ENCODE data around the gene HINT3. TPM values are rescaled to one million over a fixed set of nuclear protein-coding genes. Genes with fewer than 3 reads are reported as not detected.

Gene HINT3
- total and polyA plus RNA-seq, 2 of the 13 experiments (the other 11 are each of a cell fraction or from before 2014, with no cell fraction given) = 3.1 to 22.8 TPM

DNA sequence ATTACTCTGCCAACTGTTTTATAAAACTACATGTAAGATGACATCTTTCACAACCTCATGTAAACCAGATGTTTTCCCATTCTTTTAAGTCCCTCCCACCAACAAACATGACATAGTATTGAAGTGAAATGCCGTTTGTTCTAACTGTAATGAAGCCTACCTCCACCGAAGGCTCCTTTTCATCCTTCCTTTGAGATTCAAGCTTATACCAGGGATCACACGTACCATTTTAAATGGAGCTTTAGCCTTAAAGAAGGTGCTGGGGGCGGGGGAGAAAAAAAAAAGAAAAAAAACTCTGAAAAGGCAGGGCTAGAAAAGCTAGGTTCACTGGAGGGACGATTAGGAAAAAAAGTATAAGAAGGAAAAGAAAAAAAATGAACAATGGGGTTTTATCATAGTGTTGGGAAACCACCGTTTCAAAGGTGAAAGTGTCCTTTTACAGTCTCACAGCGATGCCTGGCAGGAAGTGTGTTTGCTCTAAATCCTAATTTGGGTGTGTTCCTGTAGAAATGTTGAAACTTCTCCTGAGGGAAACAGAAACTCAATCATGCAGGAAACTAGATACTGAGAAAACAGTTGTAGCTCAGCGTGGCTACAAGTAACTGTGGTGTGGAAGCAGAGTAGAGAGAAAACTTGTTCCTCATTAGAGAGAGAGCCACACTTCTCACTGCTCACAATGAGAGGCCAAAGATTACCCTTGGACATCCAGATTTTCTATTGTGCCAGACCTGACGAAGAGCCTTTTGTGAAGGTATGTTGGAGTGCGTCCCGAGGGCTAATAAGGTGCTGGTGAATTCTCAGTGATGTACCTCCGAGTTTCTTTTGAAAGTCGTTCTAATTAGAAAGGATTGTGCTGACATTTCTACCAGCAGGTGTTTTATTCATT lies 37.6 kb upstream of the HINT3 start (continued):
- TF ChIP-seq, protein P1, sequence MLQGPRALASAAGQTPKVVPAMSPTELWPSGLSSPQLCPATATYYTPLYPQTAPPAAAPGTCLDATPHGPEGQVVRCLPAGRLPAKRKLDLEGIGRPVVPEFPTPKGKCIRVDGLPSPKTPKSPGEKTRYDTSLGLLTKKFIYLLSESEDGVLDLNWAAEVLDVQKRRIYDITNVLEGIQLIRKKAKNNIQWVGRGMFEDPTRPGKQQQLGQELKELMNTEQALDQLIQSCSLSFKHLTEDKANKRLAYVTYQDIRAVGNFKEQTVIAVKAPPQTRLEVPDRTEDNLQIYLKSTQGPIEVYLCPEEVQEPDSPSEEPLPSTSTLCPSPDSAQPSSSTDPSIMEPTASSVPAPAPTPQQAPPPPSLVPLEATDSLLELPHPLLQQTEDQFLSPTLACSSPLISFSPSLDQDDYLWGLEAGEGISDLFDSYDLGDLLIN (CRISPR knock-in tag; IDR thresholded peaks at IDR 0.05; ENCODE audit: borderline replicate concordance) = no peak
- no peak for TF ChIP-seq ZNF101 (CRISPR knock-in tag; IDR thresholded peaks at IDR 0.05; ENCODE audit: borderline replicate concordance, low read depth)
- TF ChIP-seq, protein P2, sequence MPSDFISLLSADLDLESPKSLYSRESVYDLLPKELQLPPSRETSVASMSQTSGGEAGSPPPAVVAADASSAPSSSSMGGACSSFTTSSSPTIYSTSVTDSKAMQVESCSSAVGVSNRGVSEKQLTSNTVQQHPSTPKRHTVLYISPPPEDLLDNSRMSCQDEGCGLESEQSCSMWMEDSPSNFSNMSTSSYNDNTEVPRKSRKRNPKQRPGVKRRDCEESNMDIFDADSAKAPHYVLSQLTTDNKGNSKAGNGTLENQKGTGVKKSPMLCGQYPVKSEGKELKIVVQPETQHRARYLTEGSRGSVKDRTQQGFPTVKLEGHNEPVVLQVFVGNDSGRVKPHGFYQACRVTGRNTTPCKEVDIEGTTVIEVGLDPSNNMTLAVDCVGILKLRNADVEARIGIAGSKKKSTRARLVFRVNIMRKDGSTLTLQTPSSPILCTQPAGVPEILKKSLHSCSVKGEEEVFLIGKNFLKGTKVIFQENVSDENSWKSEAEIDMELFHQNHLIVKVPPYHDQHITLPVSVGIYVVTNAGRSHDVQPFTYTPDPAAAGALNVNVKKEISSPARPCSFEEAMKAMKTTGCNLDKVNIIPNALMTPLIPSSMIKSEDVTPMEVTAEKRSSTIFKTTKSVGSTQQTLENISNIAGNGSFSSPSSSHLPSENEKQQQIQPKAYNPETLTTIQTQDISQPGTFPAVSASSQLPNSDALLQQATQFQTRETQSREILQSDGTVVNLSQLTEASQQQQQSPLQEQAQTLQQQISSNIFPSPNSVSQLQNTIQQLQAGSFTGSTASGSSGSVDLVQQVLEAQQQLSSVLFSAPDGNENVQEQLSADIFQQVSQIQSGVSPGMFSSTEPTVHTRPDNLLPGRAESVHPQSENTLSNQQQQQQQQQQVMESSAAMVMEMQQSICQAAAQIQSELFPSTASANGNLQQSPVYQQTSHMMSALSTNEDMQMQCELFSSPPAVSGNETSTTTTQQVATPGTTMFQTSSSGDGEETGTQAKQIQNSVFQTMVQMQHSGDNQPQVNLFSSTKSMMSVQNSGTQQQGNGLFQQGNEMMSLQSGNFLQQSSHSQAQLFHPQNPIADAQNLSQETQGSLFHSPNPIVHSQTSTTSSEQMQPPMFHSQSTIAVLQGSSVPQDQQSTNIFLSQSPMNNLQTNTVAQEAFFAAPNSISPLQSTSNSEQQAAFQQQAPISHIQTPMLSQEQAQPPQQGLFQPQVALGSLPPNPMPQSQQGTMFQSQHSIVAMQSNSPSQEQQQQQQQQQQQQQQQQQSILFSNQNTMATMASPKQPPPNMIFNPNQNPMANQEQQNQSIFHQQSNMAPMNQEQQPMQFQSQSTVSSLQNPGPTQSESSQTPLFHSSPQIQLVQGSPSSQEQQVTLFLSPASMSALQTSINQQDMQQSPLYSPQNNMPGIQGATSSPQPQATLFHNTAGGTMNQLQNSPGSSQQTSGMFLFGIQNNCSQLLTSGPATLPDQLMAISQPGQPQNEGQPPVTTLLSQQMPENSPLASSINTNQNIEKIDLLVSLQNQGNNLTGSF (CRISPR knock-in tag; IDR thresholded peaks at IDR 0.05) = no peak
- peak; percentile 87 for TF ChIP-seq ARID2 (CRISPR knock-in tag; IDR thresholded peaks at IDR 0.05; ENCODE audit: borderline replicate concordance)
- TF ChIP-seq GTF2F1 (IDR thresholded peaks at IDR 0.05; ENCODE audit: low read length) = no peak
- TF ChIP-seq CREB1 (IDR thresholded peaks at IDR 0.05) = no peak
- peak; percentile 20; the same call in 1 of the 2 replicates for TF ChIP-seq CREB1 (CRISPR knock-in tag; IDR thresholded peaks at IDR 0.05)
- TF ChIP-seq, protein P3, sequence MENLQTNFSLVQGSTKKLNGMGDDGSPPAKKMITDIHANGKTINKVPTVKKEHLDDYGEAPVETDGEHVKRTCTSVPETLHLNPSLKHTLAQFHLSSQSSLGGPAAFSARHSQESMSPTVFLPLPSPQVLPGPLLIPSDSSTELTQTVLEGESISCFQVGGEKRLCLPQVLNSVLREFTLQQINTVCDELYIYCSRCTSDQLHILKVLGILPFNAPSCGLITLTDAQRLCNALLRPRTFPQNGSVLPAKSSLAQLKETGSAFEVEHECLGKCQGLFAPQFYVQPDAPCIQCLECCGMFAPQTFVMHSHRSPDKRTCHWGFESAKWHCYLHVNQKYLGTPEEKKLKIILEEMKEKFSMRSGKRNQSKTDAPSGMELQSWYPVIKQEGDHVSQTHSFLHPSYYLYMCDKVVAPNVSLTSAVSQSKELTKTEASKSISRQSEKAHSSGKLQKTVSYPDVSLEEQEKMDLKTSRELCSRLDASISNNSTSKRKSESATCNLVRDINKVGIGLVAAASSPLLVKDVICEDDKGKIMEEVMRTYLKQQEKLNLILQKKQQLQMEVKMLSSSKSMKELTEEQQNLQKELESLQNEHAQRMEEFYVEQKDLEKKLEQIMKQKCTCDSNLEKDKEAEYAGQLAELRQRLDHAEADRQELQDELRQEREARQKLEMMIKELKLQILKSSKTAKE (CRISPR knock-in tag; IDR thresholded peaks at IDR 0.05; ENCODE audit: borderline replicate concordance) = no peak
- TF ChIP-seq, protein P4, sequence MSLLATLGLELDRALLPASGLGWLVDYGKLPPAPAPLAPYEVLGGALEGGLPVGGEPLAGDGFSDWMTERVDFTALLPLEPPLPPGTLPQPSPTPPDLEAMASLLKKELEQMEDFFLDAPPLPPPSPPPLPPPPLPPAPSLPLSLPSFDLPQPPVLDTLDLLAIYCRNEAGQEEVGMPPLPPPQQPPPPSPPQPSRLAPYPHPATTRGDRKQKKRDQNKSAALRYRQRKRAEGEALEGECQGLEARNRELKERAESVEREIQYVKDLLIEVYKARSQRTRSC (CRISPR knock-in tag; IDR thresholded peaks at IDR 0.05; ENCODE audit: low read depth) = no peak
- no peak for TF ChIP-seq ATAD3A (CRISPR knock-in tag; IDR thresholded peaks at IDR 0.05)
- TF ChIP-seq, protein P5, sequence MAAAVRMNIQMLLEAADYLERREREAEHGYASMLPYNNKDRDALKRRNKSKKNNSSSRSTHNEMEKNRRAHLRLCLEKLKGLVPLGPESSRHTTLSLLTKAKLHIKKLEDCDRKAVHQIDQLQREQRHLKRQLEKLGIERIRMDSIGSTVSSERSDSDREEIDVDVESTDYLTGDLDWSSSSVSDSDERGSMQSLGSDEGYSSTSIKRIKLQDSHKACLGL (CRISPR knock-in tag; IDR thresholded peaks at IDR 0.05) = no peak
- TF ChIP-seq FOSL1 (CRISPR knock-in tag; IDR thresholded peaks at IDR 0.05; ENCODE audit: borderline replicate concordance) = no peak
- TF ChIP-seq, protein P6, sequence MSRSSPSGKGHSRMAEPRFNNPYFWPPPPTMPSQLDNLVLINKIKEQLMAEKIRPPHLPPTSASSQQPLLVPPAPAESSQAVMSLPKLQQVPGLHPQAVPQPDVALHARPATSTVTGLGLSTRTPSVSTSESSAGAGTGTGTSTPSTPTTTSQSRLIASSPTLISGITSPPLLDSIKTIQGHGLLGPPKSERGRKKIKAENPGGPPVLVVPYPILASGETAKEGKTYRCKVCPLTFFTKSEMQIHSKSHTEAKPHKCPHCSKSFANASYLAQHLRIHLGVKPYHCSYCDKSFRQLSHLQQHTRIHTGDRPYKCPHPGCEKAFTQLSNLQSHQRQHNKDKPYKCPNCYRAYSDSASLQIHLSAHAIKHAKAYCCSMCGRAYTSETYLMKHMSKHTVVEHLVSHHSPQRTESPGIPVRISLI (CRISPR knock-in tag; IDR thresholded peaks at IDR 0.05; ENCODE audit: borderline replicate concordance) = peak; percentile 97
- TF ChIP-seq ZKSCAN8 (CRISPR knock-in tag; IDR thresholded peaks at IDR 0.05; ENCODE audit: borderline replicate concordance) = no peak; the same call in 1 of the 2 replicates
- no peak for TF ChIP-seq RARG (CRISPR knock-in tag; IDR thresholded peaks at IDR 0.05; ENCODE audit: low read depth)
